Measurements from ENCODE around the gene LRIT1.

Gene LRIT1

DNA sequence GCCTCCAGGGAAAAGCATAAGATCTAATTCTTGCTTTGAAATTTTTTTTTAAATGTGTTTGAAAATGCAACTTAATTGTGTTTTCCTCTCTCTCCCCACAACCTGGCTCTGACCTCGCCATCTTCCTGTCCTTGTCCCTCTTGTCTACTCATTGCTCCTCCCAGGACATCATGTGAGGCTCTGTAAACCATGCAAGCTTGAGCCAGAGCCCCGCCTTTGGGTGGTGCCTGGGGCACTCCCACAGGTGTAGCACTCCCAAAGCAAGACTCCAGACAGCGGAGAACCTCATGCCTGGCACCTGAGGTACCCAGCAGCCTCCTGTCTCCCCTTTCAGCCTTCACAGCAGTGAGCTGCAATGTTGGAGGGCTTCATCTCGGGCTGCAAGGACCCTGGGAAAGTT, 56.8 kb downstream of the LRIT1 start:
- no peak for TF ChIP-seq POLR2AphosphoS5 (IDR thresholded peaks at IDR 0.05; ENCODE audit: low read depth, low read length)

DNA sequence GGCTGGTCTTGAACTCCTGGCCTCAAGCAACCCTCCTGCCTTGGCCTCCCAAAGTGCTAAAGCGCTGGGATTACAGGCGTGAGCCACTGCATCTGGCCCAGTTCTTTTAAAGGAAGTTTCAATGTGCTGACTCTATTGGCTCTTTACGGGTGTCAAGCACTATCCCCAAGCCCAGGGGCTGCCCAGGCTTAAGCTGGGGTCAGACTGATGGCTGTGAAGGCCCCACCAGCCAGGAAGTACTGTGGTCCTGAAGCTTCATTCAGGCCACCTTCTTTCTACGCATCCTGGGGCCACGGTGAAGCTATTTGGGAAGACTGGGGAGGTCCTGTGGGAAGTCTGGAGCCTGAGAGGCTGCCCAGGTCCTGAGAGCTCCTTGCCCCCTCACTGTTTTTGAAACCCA, 59.7 kb downstream of the LRIT1 start:
- TF ChIP-seq FOXP2 (optimal IDR thresholded peaks at IDR 0.05; ENCODE audit: borderline replicate concordance, extremely low read depth, extremely low read length, insufficient read depth) (no peak), POLR2AphosphoS5 (IDR thresholded peaks at IDR 0.05; ENCODE audit: low read depth, low read length) (no peak), SIN3A (IDR thresholded peaks at IDR 0.05; ENCODE audit: borderline replicate concordance, insufficient read depth, low read length) (no peak)
- TF ChIP-seq, protein P1, sequence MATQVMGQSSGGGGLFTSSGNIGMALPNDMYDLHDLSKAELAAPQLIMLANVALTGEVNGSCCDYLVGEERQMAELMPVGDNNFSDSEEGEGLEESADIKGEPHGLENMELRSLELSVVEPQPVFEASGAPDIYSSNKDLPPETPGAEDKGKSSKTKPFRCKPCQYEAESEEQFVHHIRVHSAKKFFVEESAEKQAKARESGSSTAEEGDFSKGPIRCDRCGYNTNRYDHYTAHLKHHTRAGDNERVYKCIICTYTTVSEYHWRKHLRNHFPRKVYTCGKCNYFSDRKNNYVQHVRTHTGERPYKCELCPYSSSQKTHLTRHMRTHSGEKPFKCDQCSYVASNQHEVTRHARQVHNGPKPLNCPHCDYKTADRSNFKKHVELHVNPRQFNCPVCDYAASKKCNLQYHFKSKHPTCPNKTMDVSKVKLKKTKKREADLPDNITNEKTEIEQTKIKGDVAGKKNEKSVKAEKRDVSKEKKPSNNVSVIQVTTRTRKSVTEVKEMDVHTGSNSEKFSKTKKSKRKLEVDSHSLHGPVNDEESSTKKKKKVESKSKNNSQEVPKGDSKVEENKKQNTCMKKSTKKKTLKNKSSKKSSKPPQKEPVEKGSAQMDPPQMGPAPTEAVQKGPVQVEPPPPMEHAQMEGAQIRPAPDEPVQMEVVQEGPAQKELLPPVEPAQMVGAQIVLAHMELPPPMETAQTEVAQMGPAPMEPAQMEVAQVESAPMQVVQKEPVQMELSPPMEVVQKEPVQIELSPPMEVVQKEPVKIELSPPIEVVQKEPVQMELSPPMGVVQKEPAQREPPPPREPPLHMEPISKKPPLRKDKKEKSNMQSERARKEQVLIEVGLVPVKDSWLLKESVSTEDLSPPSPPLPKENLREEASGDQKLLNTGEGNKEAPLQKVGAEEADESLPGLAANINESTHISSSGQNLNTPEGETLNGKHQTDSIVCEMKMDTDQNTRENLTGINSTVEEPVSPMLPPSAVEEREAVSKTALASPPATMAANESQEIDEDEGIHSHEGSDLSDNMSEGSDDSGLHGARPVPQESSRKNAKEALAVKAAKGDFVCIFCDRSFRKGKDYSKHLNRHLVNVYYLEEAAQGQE (IDR thresholded peaks at IDR 0.05; ENCODE audit: insufficient read depth in 1 of 2, low read depth in 2 of 2, low read length in 2 of 2), result no peak

Data from PFSK-1 (cell line).